ENCODE results near the gene TEX22.

Gene TEX22

DNA sequence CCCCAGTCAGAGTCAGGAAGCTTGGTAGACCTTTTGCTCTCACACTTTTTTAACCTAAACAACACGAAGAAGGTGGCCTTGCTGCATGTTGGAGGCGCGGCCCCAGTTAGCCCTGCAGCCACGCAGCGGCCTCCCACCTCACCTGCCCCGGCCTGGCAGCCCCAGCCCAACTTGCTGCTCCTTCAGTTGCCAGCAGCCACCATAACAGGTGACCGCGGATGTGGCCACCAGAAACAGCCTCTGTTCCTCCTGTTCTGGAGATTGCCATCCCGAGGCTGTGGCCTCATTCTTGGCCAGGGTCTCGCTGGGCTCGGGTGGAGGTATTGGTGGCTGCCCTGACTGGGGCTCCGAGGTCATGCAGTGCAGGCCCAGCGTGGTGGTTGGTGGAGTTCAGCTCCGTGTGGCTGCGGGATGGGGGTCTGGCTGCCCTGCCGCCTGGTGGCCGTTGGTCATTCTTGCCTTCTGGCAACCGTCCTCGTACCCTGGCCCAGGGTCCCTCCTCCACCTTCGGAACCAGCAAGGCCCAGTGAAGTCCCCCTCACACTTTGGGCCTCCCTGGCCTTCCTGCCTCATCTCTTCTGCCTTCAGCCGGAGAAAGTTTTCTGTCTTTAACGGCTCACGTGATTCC is 20.7 kb upstream of the TEX22 start:
- Histone ChIP-seq H3K36me3 (ENCODE audit: control insufficient read depth in 2 of 2, insufficient read depth in 1 of 2, low read length in 2 of 2) (peaks cover 0 to 17% of the 10 kb centered on the region in 2 experiments; a peak in 1 of 3 replicates), H3K9me3 (ENCODE audit: control insufficient read depth, insufficient read depth, low read depth, low read length) (no peaks in the 10 kb centered on the region), H3K4me3 (ENCODE audit: low read depth, low read length) (no peak overlapping the region), H3K27ac (ENCODE audit: extremely low read depth, low read depth, low read length) (no peak overlapping the region), H3K4me1 (ENCODE audit: control insufficient read depth, insufficient read depth, low read length) (no peaks in the 10 kb centered on the region)
- no peak for TF ChIP-seq ZNF610 (tag by site-specific recombination; IDR thresholded peaks at IDR 0.05; ENCODE audit: borderline replicate concordance)
- no peak for TF ChIP-seq WT1 (tag by site-specific recombination; IDR thresholded peaks at IDR 0.05)
- TF ChIP-seq ZNF223 (tag by site-specific recombination; IDR thresholded peaks at IDR 0.05) = no peak
- TF ChIP-seq ZNF548 (tag by site-specific recombination; IDR thresholded peaks at IDR 0.05) = no peak
- no peak for TF ChIP-seq KLF17 (tag by site-specific recombination; IDR thresholded peaks at IDR 0.05)
- TF ChIP-seq GLI2 (tag by site-specific recombination; IDR thresholded peaks at IDR 0.05; ENCODE audit: borderline replicate concordance, low read depth) = no peak
- no peak for TF ChIP-seq ZNF677 (tag by site-specific recombination; IDR thresholded peaks at IDR 0.05)
- no peak for TF ChIP-seq ZNF335 (tag by site-specific recombination; conservative IDR thresholded peaks at IDR 0.05)
- POLR2A ChIA-PET = no interaction called here
- CTCF ChIA-PET = interaction anchor here (0.5 kb wide), 1 partner anchor 1496 kb away, joined by 3 read pairs; no protein-coding TSS in a partner anchor

DNA sequence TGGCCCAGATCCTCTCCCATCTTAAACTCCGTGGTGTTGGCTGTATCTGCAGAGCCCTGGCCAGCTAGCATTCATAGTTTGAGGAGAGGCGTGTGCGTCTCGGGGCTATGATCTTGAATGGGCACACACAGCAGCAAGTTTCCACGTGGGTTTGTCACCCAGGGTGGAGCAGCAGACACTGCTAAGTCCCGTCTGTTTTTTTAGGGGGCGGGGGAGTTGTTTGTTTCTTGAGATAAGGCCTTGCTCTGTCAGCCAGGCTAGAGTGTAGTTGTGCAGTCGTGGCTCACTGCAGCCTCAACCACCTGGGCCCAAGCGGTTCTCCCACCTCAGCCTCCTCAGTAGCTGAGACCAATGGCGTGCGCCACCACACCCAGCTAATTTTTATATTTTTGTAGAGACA is 20.1 kb upstream of the TEX22 start:
- Histone ChIP-seq H3K4me3 (ENCODE audit: low read depth, low read length) (no peak overlapping the region), H3K9me3 (ENCODE audit: control insufficient read depth, insufficient read depth, low read depth, low read length) (no peaks in the 10 kb centered on the region), H3K27ac (ENCODE audit: extremely low read depth, low read depth, low read length) (no peak overlapping the region), H3K4me1 (ENCODE audit: control insufficient read depth, insufficient read depth, low read length) (no peaks in the 10 kb centered on the region), H3K36me3 (ENCODE audit: control insufficient read depth in 2 of 2, insufficient read depth in 1 of 2, low read length in 2 of 2) (peaks cover 0 to 22% of the 10 kb centered on the region in 2 experiments; a peak in 1 of 3 replicates)
- ChIA-PET POLR2A (no interaction called here), CTCF (interaction anchor here (0.5 kb wide), 1 partner anchor 1495 kb away, joined by 3 read pairs; no protein-coding TSS in a partner anchor)
- peak; percentile 93 for TF ChIP-seq KLF1 (tag by site-specific recombination; IDR thresholded peaks at IDR 0.05)
- 0 out of 2 replicates have a peak, but pooled peaks have one; percentile 27 for TF ChIP-seq EGR2 (tag by site-specific recombination; IDR thresholded peaks at IDR 0.05; ENCODE audit: low read depth)
- no peak for TF ChIP-seq KLF16 (tag by site-specific recombination; IDR thresholded peaks at IDR 0.05)
- TF ChIP-seq ZFHX2 (tag by site-specific recombination; conservative IDR thresholded peaks at IDR 0.05) = 0 out of 2 replicates have a peak, but pooled peaks have one; percentile 5

- POLR2A ChIA-PET = no interaction called here
- Histone ChIP-seq H3K4me3 (ENCODE audit: low read depth, low read length) (no peak overlapping the region), H3K36me3 (ENCODE audit: control insufficient read depth in 2 of 2, insufficient read depth in 1 of 2, low read length in 2 of 2) (peaks cover 0 to 31% of the 10 kb centered on the region in 2 experiments; a peak in 1 of 3 replicates), H3K27ac (ENCODE audit: extremely low read depth, low read depth, low read length) (no peak overlapping the region), H3K4me1 (ENCODE audit: control insufficient read depth, insufficient read depth, low read length) (no peaks in the 10 kb centered on the region), H3K9me3 (ENCODE audit: control insufficient read depth, insufficient read depth, low read depth, low read length) (no peaks in the 10 kb centered on the region)
- TF ChIP-seq PRDM1 (tag by site-specific recombination; IDR thresholded peaks at IDR 0.05) (no peak), ZNF600 (tag by site-specific recombination; IDR thresholded peaks at IDR 0.05) (peak; percentile 59)
- CTCF ChIA-PET = interaction anchor here (0.6 kb wide), 1 partner anchor 292 kb away, joined by 3 read pairs; no protein-coding TSS in a partner anchor
Observed at GRCh38 chr14:105378873-105379685, 19.3 kb upstream of the TEX22 start.

DNA sequence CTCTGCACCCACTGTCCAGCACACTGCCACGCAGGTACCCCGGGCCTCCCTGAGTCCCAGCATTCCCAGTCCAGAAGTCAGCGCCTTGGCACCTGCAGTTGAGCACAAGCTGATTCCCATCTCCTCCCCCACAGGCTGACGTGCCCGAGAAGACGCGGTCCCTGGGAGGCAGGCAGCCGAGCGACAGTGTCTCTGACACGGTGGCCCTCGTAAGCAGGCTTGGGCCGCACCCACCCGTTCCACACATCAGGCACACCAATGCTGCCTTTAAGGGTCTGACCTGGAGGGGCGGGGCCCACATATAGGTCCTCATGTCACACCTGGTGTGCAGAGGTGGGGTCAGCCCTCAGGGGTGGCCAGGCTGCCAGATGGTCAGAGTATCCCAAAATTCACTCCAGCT is 18.4 kb upstream of the TEX22 start:
- POLR2A ChIA-PET = no interaction called here
- H3K4me1 ChIP-seq (ENCODE audit: control insufficient read depth, insufficient read depth, low read length) = no peaks in the 10 kb centered on the region

More for the DNA sequence above, 18.4 kb upstream of the TEX22 start:
- Histone ChIP-seq H3K4me3 (ENCODE audit: low read depth, low read length) (no peak overlapping the region), H3K27ac (ENCODE audit: extremely low read depth, low read depth, low read length) (no peak overlapping the region), H3K36me3 (ENCODE audit: control insufficient read depth in 2 of 2, insufficient read depth in 1 of 2, low read length in 2 of 2) (peaks cover 0 to 39% of the 10 kb centered on the region in 2 experiments; a peak in 1 of 3 replicates), H3K9me3 (ENCODE audit: control insufficient read depth, insufficient read depth, low read depth, low read length) (no peaks in the 10 kb centered on the region)
- no peak for TF ChIP-seq ZNF157 (tag by site-specific recombination; IDR thresholded peaks at IDR 0.05)
- TF ChIP-seq ZXDB (tag by site-specific recombination; IDR thresholded peaks at IDR 0.05) = no peak
- no peak for TF ChIP-seq ZNF660 (tag by site-specific recombination; IDR thresholded peaks at IDR 0.05)
- TF ChIP-seq ZNF302 (tag by site-specific recombination; IDR thresholded peaks at IDR 0.05; ENCODE audit: low read depth) = no peak
- no peak for TF ChIP-seq BCL11B (tag by site-specific recombination; IDR thresholded peaks at IDR 0.05; ENCODE audit: low read depth)
- TF ChIP-seq ZNF223 (tag by site-specific recombination; IDR thresholded peaks at IDR 0.05) = no peak
- CTCF ChIA-PET = interaction anchor here (1.0 kb wide), 1 partner anchor 158 kb away, joined by 3 read pairs; no protein-coding TSS in a partner anchor
